ENCODE results near the gene DLX2. TPM values are rescaled to one million over a fixed set of nuclear protein-coding genes. Genes with fewer than 3 reads are reported as not detected.
A peak's percentile ranks its signal among the peaks of the same experiment; 100 is the strongest.
"Not testable (repeated sequence)": the region's sequence is repeated elsewhere in the genome, so short reads cannot be mapped to it uniquely, and the experiment has no call there.

Gene DLX2
- total RNA-seq (not detected), total RNA-seq (0.23 reads per million in 2 donors)

DNA sequence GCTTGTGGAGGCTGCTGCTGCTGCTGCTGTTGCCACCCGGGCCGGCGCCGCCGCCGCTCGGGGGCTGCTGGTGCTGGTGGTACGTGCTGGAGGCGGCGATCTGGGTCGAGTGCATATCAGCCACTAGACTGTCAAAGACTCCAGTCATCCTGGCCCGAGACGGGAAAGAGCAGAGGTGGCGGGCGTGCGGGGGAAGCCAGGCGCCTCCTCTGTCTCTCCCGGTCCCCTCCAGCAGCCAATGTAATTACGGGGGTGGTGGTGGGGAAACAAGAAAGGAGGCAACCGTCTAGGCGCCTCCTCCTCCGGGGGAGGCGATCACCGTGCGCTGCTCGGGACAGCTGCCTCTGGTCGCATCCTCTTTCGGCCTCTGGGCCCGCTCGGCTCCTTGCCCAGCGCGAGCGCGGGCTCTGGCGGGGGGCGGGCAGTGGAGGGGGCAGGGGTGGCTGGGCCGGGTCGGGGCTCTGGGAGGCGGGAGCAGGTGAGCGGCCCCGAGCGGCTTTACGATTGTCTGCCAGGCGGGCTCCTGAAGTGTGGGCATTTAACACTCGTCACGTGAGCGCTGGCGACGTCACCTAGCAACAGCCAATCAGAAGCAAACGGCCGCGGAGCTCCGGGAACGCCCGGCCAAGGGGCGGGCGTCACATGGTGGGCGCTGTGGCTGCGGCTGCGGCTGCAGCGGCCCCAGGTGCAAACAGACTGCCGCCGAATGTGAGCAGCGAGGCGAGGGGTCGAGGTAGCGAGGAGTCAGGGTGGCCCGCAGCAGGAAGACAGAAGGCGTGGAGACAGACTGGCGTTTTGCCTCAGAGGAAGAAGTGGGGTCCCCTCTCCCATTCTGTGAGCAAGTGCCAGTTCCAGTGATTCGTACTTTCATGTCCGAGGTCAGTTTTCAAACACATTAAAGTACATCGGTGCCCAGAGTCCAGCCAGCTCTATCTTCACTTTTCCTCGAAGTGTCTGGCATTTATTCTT lies at the start of gene DLX2:
Gene DLX2 (minus strand): TSS at position 510 of the 969 bp plus-strand sequence. CDS start 362 bp downstream, at position 148.
- ATAC-seq (peak; percentile 51), DNase-seq (peak in 2 of 3 donors; percentile 48 to 49)
- Mint-ChIP-seq H3K4me1 (peaks cover 40% of the 10 kb centered on the region), H3K27ac (peak within 1 kb of the TSS; percentile 77), H3K36me3 (ENCODE audit: low read depth) (peaks cover 6% of the 10 kb centered on the region), H3K27me3 (peaks cover 81% of the 10 kb centered on the region), H3K4me3 (peak within 1 kb of the TSS; percentile 94)
- H3K9me3 ChIP-seq (ENCODE audit: control insufficient read depth, low read length, poor library complexity, severe bottlenecking): no peaks in the 10 kb centered on the region

DNA sequence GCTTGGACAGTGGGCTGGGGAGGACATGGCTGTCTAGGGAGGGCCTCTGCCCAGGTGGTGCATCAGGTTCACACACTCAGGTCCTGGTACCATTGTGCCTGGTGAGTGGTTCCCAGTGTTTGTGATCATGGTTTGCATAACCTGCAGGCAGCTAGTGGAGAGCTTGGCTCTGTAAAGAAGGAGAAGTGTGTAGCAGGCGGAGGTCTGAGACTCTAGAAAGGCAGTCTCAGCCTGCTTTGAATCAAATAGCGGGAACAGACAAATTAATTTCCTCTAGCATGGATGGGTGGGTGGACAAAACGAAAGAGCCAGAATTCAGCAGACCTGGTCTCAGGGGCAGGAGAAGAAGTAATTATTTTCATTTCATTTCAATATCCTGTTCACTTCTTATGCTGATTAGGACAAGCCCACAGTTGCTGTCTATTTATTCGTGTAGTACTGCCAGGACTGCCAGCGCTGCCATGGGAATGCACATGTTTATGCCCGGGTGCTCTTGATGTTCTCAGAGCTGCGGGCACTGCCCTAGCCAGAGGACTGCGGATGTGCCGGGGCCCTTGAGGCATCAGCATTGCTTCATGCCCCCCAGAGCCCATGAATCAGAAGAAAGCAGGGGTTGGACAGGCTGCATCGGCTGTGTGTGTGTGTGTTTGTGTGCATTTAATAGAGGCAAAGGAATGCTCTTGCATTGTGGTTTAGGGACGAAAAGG lies 45.4 kb upstream of the DLX2 start:
- H3K36me3 Mint-ChIP-seq (ENCODE audit: low read depth): peaks cover 3% of the 10 kb centered on the region
- H3K9me3 ChIP-seq (ENCODE audit: control insufficient read depth, low read length, poor library complexity, severe bottlenecking): no peaks in the 10 kb centered on the region
- peaks cover 50% of the 10 kb centered on the region for H3K27me3 Mint-ChIP-seq
- ATAC-seq (no peak), DNase-seq (no peak)
- no peak overlapping the region for H3K4me3 Mint-ChIP-seq
- peaks cover 1% of the 10 kb centered on the region for H3K4me1 Mint-ChIP-seq
- H3K27ac Mint-ChIP-seq: no peak overlapping the region

DNA sequence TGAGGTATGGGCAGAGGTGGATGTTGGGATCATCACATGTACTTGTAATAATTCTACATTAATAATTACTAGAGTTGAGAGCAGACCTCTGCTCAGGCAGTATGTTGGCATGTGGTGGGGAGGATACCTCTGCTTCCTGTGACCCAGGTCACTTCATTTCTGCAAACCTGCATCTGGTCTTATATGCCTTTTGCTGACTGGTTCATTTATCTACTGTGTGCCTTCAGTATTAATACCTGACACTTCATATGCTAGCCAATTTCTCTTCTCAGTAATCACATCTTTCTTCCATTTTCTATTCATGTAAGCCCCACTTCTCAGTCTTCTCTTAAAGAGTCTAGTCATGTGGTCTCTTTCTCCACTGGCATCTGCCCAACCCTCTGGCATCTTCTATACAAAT lies 41.1 kb upstream of the DLX2 start:
- Mint-ChIP-seq H3K4me1 (peaks cover 3% of the 10 kb centered on the region), H3K36me3 (ENCODE audit: low read depth) (peaks cover 2% of the 10 kb centered on the region), H3K27me3 (peaks cover 32% of the 10 kb centered on the region), H3K4me3 (no peak overlapping the region), H3K27ac (no peak overlapping the region)
- no peak for ATAC-seq
- no peaks in the 10 kb centered on the region for H3K9me3 ChIP-seq (ENCODE audit: control insufficient read depth, low read length, poor library complexity, severe bottlenecking)
- no peak for DNase-seq

DNA sequence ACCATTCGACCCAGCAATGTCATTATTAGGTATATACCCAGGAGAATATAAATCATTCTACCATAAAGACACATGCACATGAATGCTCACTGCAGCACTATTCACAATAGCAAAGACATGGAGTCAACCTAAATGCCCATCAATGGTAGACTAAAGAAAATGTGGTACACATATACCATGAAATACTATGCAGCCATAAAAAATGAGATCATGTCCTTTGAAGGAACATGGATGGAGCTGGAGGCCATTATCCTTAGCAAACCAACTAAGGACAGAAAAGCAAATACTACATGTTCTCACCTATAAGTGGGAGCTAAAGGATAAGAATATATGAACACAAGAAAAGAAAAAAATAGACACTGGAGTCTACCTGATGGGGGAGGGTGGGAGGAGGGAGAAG lies 36.0 kb upstream of the DLX2 start:
- not testable (repeated sequence) for H3K27ac Mint-ChIP-seq; DNase-seq; H3K9me3 ChIP-seq (ENCODE audit: control insufficient read depth, low read length, poor library complexity, severe bottlenecking); ATAC-seq; H3K4me3 Mint-ChIP-seq; H3K4me1 Mint-ChIP-seq; H3K36me3 Mint-ChIP-seq (ENCODE audit: low read depth)
- peaks cover 13% of the 10 kb centered on the region for H3K27me3 Mint-ChIP-seq

DNA sequence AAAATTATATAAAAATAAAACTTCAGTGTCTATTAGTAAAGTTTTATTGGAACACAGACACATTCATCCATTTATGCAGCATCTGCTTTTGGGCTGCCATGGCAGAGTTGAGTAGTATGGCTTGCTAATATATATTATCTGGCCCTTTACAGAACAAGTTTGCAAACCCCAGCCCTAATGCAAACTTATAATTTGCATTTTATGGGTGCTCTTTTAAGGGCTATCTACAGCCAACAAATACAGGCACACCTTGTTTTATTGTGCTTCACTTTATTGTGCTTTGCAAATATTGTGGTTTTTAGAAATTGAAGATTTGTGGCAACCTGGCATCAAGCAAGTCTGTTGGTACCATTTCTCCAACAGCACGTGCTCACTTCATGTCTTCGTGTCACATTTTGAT lies 35.2 kb upstream of the DLX2 start:
- DNase-seq: no peak
- ATAC-seq: no peak
- Mint-ChIP-seq H3K36me3 (ENCODE audit: low read depth) (peaks cover 2% of the 10 kb centered on the region), H3K27me3 (peaks cover 16% of the 10 kb centered on the region), H3K27ac (no peak overlapping the region), H3K4me3 (no peak overlapping the region), H3K4me1 (peaks cover 3% of the 10 kb centered on the region)
- H3K9me3 ChIP-seq (ENCODE audit: control insufficient read depth, low read length, poor library complexity, severe bottlenecking): no peaks in the 10 kb centered on the region

DNA sequence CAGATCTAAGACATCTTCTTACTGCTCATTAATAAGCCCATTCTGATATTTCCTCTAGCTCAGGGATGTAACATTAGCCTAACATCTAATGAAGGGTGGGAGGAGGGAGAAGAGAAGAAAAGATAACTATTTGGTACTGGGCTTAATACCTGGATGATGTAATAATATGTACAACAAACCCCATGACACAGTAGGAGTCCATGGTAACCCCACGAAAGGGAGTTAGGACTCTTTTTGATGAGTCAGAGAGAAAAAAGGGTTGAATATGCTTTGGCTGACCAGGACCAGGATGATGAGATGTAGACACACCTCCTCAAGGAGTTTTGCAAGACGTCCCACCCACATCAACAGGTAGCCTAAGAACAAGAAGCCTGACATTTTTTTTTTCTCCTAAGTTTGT lies 34.4 kb upstream of the DLX2 start:
- H3K4me1 Mint-ChIP-seq: peaks cover 1% of the 10 kb centered on the region
- no peaks in the 10 kb centered on the region for H3K9me3 ChIP-seq (ENCODE audit: control insufficient read depth, low read length, poor library complexity, severe bottlenecking)
- H3K27ac Mint-ChIP-seq: no peak overlapping the region
- peaks cover 21% of the 10 kb centered on the region for H3K27me3 Mint-ChIP-seq
- no peak for DNase-seq
- H3K4me3 Mint-ChIP-seq: no peak overlapping the region
- no peak for ATAC-seq
- peaks cover 2% of the 10 kb centered on the region for H3K36me3 Mint-ChIP-seq (ENCODE audit: low read depth)

DNA sequence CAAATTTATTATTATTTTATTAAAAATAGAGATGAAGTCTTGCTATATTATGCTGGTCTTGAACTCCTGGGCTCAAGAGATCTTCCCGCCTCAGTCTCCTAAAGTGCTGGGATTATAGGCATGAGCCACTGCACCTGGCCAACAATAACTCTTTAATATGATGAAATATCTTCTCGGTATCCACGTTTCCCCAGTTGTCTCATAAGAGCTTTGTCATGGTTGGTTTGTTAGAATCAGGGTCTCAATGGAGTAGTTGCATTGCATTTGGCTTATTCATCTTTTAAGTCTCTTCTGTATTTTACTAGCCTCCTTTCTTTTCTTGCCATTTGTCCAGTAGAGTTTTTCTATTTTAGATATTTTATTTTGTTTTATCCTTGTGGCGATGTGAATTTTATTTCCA lies 32.7 kb upstream of the DLX2 start:
- peaks cover 24% of the 10 kb centered on the region for H3K27me3 Mint-ChIP-seq
- ATAC-seq (no peak), DNase-seq (no peak)
- no peaks in the 10 kb centered on the region for H3K9me3 ChIP-seq (ENCODE audit: control insufficient read depth, low read length, poor library complexity, severe bottlenecking)
- no peak overlapping the region for H3K27ac Mint-ChIP-seq
- H3K4me1 Mint-ChIP-seq: no peaks in the 10 kb centered on the region
- H3K4me3 Mint-ChIP-seq: no peak overlapping the region
- H3K36me3 Mint-ChIP-seq (ENCODE audit: low read depth): peaks cover 2% of the 10 kb centered on the region

DNA sequence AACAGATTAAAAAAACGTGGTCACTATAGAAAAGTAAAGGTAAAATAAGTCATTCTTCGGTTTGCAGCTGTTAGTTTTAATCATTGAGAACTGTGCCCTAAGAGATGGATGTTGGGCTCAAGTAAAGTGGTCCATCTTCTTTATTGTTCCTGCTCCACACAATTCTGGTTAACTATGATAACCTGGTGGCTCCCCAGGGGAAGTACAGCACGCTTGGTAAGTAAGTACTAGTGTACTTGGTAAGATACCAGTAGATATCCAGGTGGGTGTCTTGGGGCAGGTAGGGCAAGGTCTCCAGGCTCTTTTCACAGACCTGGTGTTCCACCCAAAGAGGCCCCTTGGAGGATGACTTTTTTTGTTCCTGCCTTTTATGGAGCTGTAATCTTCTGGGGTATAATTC lies 31.6 kb upstream of the DLX2 start:
- no peak overlapping the region for H3K27ac Mint-ChIP-seq
- ATAC-seq (no peak), DNase-seq (no peak)
- peaks cover 24% of the 10 kb centered on the region for H3K27me3 Mint-ChIP-seq
- H3K4me1 Mint-ChIP-seq: no peaks in the 10 kb centered on the region
- H3K36me3 Mint-ChIP-seq (ENCODE audit: low read depth): peaks cover 2% of the 10 kb centered on the region
- no peak overlapping the region for H3K4me3 Mint-ChIP-seq
- H3K9me3 ChIP-seq (ENCODE audit: control insufficient read depth, low read length, poor library complexity, severe bottlenecking): peaks cover 4% of the 10 kb centered on the region

DNA sequence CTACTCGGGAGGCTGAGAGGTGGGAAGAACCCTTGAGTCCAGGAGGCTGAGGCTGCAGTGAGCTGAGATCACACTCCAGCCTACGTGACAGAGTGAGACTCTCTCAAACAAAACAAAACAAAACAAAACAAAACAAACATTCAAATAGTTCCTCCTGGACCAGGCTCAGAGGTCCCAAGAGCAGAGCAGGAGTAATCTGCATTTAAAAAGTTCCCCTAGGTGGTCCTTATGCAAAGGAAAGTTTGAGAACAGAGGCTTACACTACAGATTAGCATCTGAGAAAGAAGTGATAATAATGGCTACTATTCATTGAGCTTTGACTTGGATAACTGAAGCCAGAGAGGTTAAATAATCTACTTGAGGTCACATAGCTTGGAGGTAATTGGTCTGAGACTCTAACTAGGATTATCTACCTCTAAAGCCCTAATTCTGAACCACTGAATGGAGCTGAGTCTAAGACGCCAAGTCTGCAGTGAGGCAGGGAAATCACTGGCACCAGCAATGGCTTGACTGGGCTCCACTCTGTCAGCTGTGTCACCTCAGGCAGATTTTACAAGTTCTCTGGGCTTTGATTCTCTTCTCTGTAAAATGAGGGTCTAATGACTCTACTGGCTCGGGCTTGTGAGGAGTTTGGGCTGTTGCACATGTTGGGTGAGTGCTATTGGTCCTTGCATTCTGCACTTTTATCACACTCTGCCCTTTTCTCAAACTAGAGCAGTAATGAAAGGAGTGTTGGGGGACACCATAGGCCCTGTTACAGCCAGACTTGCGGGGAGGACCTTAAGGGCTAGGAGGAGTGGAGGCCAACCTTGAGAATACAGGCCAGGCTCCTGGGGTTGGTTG lies 29.2 kb upstream of the DLX2 start:
- H3K4me1 Mint-ChIP-seq: no peaks in the 10 kb centered on the region
- no peak for DNase-seq
- no peak overlapping the region for H3K4me3 Mint-ChIP-seq
- peaks cover 1% of the 10 kb centered on the region for H3K36me3 Mint-ChIP-seq (ENCODE audit: low read depth)
- peaks cover 4% of the 10 kb centered on the region for H3K9me3 ChIP-seq (ENCODE audit: control insufficient read depth, low read length, poor library complexity, severe bottlenecking)
- peaks cover 18% of the 10 kb centered on the region for H3K27me3 Mint-ChIP-seq
- ATAC-seq: no peak
- no peak overlapping the region for H3K27ac Mint-ChIP-seq

DNA sequence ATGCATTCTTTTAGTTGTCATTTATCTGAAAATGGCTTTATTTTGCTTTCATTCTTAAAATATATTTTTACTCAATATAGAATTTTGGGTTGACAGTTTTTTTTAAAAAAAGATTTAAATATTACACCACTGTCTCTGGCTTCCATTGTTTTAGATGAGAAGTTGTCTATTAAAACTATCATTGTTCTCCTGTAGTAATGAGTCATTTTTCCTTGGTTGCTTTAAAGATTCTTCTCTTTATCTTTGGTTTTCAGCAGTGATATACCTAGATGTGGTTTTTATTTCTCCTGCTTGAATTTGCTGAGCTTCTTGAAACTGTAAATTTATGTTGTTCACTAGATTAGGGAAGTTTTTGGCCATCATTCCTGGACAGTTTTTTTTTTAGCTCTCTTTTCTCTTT lies 26.7 kb upstream of the DLX2 start:
- Mint-ChIP-seq H3K36me3 (ENCODE audit: low read depth) (no peaks in the 10 kb centered on the region), H3K27ac (no peak overlapping the region), H3K4me3 (no peak overlapping the region), H3K4me1 (no peaks in the 10 kb centered on the region), H3K27me3 (peaks cover 13% of the 10 kb centered on the region)
- peaks cover 4% of the 10 kb centered on the region for H3K9me3 ChIP-seq (ENCODE audit: control insufficient read depth, low read length, poor library complexity, severe bottlenecking)
- DNase-seq (no peak), ATAC-seq (no peak)

DNA sequence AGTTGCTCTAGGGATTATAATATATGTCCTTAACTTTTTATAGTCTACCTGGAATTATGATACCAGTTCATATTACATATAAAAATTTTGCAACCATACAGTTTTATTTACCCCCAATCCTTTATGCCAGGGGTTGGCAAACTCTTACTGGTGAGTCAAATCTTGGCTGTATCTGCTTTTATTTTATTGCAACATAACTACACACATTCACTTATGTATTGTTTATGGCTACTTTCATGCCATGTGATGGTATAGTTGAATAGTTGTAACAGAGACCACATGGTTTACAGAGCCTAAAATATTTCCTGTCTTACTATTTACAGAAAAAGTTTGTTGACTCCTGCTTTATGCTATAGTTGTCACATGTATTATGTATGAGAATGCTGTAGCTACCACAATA lies 25.8 kb upstream of the DLX2 start:
- ATAC-seq (no peak), DNase-seq (no peak)
- no peaks in the 10 kb centered on the region for H3K36me3 Mint-ChIP-seq (ENCODE audit: low read depth)
- no peaks in the 10 kb centered on the region for H3K4me1 Mint-ChIP-seq
- H3K27me3 Mint-ChIP-seq: peaks cover 9% of the 10 kb centered on the region
- no peak overlapping the region for H3K27ac Mint-ChIP-seq
- H3K4me3 Mint-ChIP-seq: no peak overlapping the region
- peaks cover 4% of the 10 kb centered on the region for H3K9me3 ChIP-seq (ENCODE audit: control insufficient read depth, low read length, poor library complexity, severe bottlenecking)

DNA sequence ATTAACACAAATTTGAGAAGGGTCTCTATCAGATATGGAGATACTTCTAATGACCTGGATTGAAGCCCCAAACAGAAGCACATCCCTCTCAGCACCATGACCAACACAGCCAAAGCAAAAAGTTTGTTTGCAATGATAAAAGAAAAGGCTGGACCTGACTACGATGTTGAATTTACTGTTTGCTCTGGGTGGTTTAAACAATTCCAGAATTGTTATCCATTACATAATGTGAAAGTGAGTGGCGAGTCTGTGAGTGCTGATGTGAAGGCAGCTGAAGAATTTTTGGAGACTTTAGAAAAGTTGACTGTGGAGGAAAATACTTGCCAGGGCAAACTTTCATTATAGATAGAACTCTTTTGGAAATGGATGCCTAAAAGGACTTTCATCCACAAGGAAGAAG lies 17.4 kb upstream of the DLX2 start:
- H3K36me3 Mint-ChIP-seq (ENCODE audit: low read depth): peaks cover 3% of the 10 kb centered on the region

DNA sequence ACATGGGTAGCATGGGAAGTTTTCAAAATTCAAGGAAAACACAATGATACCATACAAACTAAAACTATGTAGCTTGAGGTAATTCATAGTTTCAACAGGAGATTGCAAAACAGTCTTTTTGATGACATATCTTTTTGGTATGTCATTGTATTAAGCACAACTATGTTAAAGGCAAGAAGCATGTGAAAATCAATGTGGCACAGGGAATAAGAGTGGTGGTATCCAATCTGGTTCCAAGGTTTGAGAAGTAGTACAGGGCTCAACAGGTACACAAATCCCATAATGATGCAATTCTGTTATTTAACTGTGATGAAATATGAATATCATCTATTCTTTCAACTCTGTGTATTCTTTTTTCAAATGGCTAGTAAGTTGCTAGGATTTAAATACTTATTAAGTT lies 16.4 kb upstream of the DLX2 start:
- Mint-ChIP-seq H3K4me1 (peaks cover 2% of the 10 kb centered on the region), H3K27ac (no peak overlapping the region), H3K4me3 (no peak overlapping the region), H3K36me3 (ENCODE audit: low read depth) (peaks cover 6% of the 10 kb centered on the region), H3K27me3 (peaks cover 36% of the 10 kb centered on the region)
- ATAC-seq (no peak), DNase-seq (no peak)
- H3K9me3 ChIP-seq (ENCODE audit: control insufficient read depth, low read length, poor library complexity, severe bottlenecking): no peaks in the 10 kb centered on the region

More for the DNA sequence above, 17.4 kb upstream of the DLX2 start:
- no peak overlapping the region for H3K4me3 Mint-ChIP-seq
- no peak for ATAC-seq
- no peaks in the 10 kb centered on the region for H3K9me3 ChIP-seq (ENCODE audit: control insufficient read depth, low read length, poor library complexity, severe bottlenecking)
- peaks cover 2% of the 10 kb centered on the region for H3K4me1 Mint-ChIP-seq
- H3K27ac Mint-ChIP-seq: no peak overlapping the region
- peaks cover 25% of the 10 kb centered on the region for H3K27me3 Mint-ChIP-seq
- DNase-seq: no peak

Data from T-helper 17 cell (primary cell).